H9 (cell line): ENCODE data around the gene RABEP1. TPM values are rescaled to one million over a fixed set of nuclear protein-coding genes. Genes with fewer than 3 reads are reported as not detected.

ENCODE experiments used
- DNase-seq: peaks from one replicate; pipeline ENCODE4 v3.0.0-alpha.2; 2017
- H2AFZ ChIP-seq: one replicate; pipeline ENCODE4 v1.6.1; 2013; ENCODE audit warnings: mild to moderate bottlenecking, low read length, control low read depth, moderate library complexity
- H2AK5ac ChIP-seq: 2 replicates; pipeline ENCODE4 v1.6.1; 2013; ENCODE audit warnings: low read length, control low read depth, mixed read lengths; ENCODE audit not compliant: insufficient read length
- H2BK120ac ChIP-seq: one replicate; pipeline ENCODE4 v1.6.1; 2013; ENCODE audit warnings: low read depth, mild to moderate bottlenecking, low read length, control low read depth, inconsistent platforms; ENCODE audit not compliant: poor library complexity, severe bottlenecking
- H2BK12ac ChIP-seq: 2 replicates; pipeline ENCODE4 v1.6.1; 2013; ENCODE audit warnings: low read length, control low read depth, mixed read lengths, low read depth; ENCODE audit not compliant: insufficient read length
- H2BK15ac ChIP-seq: 2 replicates; pipeline ENCODE4 v1.6.1; 2013; ENCODE audit warnings: low read depth, low read length, control low read depth
- H2BK20ac ChIP-seq: one replicate; pipeline ENCODE4 v1.6.1; 2013; ENCODE audit warnings: low read depth, mild to moderate bottlenecking, low read length, control low read depth, inconsistent platforms; ENCODE audit not compliant: poor library complexity, severe bottlenecking
- H2BK5ac ChIP-seq: 2 replicates; pipeline ENCODE4 v1.6.1; 2013; ENCODE audit warnings: low read length, control low read depth, mixed read lengths; ENCODE audit not compliant: insufficient read length
- H3K14ac ChIP-seq: 2 replicates; pipeline ENCODE4 v1.6.1; 2013; ENCODE audit warnings: low read length, control low read depth; ENCODE audit not compliant: insufficient read depth
- H3K18ac ChIP-seq: 2 replicates; pipeline ENCODE4 v1.6.1; 2013; ENCODE audit warnings: low read depth, mild to moderate bottlenecking, mixed read lengths, low read length, control low read depth; ENCODE audit not compliant: insufficient read length
- H3K23ac ChIP-seq: 2 replicates; pipeline ENCODE4 v1.6.1; 2013; ENCODE audit warnings: low read length, control low read depth, mixed read lengths, low read depth; ENCODE audit not compliant: insufficient read length
- H3K23me2 ChIP-seq: 2 replicates; pipeline ENCODE4 v1.6.1; 2013; ENCODE audit warnings: low read depth, mild to moderate bottlenecking, mixed read lengths, low read length, control low read depth; ENCODE audit not compliant: insufficient read length, poor library complexity, severe bottlenecking
- H3K27ac ChIP-seq: 2 replicates; pipeline ENCODE4 v1.5.1; 2013; ENCODE audit warnings: low read length, control low read depth, mixed read lengths, low read depth; ENCODE audit not compliant: insufficient read length
- H3K27me3 ChIP-seq: 2 replicates; pipeline ENCODE4 v1.6.1; 2013; ENCODE audit warnings: low read length, control low read depth, inconsistent platforms; ENCODE audit not compliant: insufficient read depth
- H3K4ac ChIP-seq: 2 replicates; pipeline ENCODE4 v1.6.1; 2013; ENCODE audit warnings: low read depth, mild to moderate bottlenecking, control low read depth, inconsistent platforms, low read length, moderate library complexity
- H3K4me1 ChIP-seq: 2 replicates; pipeline ENCODE4 v1.6.1; 2013; ENCODE audit warnings: low read length, control low read depth, inconsistent platforms; ENCODE audit not compliant: insufficient read depth
- H3K4me2 ChIP-seq: 2 replicates; pipeline ENCODE4 v1.6.1; 2013; ENCODE audit warnings: low read length, control low read depth, mixed read lengths; ENCODE audit not compliant: insufficient read length, insufficient read depth
- H3K56ac ChIP-seq: 2 replicates; pipeline ENCODE4 v1.6.1; 2013; ENCODE audit warnings: low read depth, mild to moderate bottlenecking, mixed read lengths, low read length, control low read depth; ENCODE audit not compliant: insufficient read length
- H3K79me1 ChIP-seq: 2 replicates; pipeline ENCODE4 v1.6.1; 2013; ENCODE audit warnings: low read depth, mild to moderate bottlenecking, moderate library complexity, low read length, control low read depth, inconsistent platforms; ENCODE audit not compliant: insufficient read depth, poor library complexity, severe bottlenecking
- H3K79me2 ChIP-seq: 2 replicates; pipeline ENCODE4 v1.6.1; 2013; ENCODE audit warnings: low read length, control low read depth, inconsistent platforms; ENCODE audit not compliant: insufficient read depth
- H3K9ac ChIP-seq: 2 replicates; pipeline ENCODE4 v1.6.1; 2013; ENCODE audit warnings: low read length, control low read depth, mixed read lengths; ENCODE audit not compliant: insufficient read length; ENCODE audit errors: extremely low read depth
- H3K9me3 ChIP-seq: one replicate; pipeline ENCODE4 v1.6.1; 2013; ENCODE audit warnings: low read depth, low read length, inconsistent platforms; ENCODE audit not compliant: control insufficient read depth
- H3T11ph ChIP-seq: one replicate; pipeline ENCODE4 v1.6.1; 2013; ENCODE audit warnings: mild to moderate bottlenecking, low read length, control low read depth, inconsistent platforms
- H4K20me1 ChIP-seq: one replicate; pipeline ENCODE4 v1.6.1; 2013; ENCODE audit not compliant: control insufficient read depth, insufficient read length, insufficient read depth
- H4K5ac ChIP-seq: 2 replicates; pipeline ENCODE4 v1.6.1; 2013; ENCODE audit warnings: low read depth, mild to moderate bottlenecking, mixed read lengths, low read length, control low read depth; ENCODE audit not compliant: insufficient read length
- H4K8ac ChIP-seq: replicated peaks from 2 replicates; pipeline ENCODE4 v1.6.1; 2013; ENCODE audit warnings: low read length, control low read depth, mixed read lengths, low read depth; ENCODE audit not compliant: insufficient read length
- H4K91ac ChIP-seq: 2 replicates; pipeline ENCODE4 v1.6.1; 2013; ENCODE audit warnings: low read depth, mild to moderate bottlenecking, moderate library complexity, mixed read lengths, low read length, control low read depth; ENCODE audit not compliant: insufficient read length
- H3K27ac Mint-ChIP-seq, 3 experiments: 2 replicates in 2 of 3; 3 replicates in 1 of 3; pipeline ENCODE4 v1.8.0; 2020 to 2021; ENCODE audit warnings: mixed read lengths in 3 of 3, mild to moderate bottlenecking in 1 of 3, moderate library complexity in 1 of 3
- H3K27me3 Mint-ChIP-seq: 2 replicates; pipeline ENCODE4 v1.8.0; 2021; ENCODE audit warnings: low read depth, mild to moderate bottlenecking, moderate library complexity, mixed read lengths
- H3K36me3 Mint-ChIP-seq, 3 experiments: 2 replicates in 2 of 3; 3 replicates in 1 of 3; pipeline ENCODE4 v1.8.0; 2020 to 2021; ENCODE audit warnings: low read depth in 3 of 3, mixed read lengths in 3 of 3; ENCODE audit not compliant: insufficient read depth in 1 of 3
- H3K4me1 Mint-ChIP-seq, 2 experiments: 2 replicates each; pipeline ENCODE4 v1.8.0; 2020; ENCODE audit warnings: mixed read lengths in 2 of 2
- H3K4me3 Mint-ChIP-seq, 2 experiments: 2 replicates in 1 of 2; 3 replicates in 1 of 2; pipeline ENCODE4 v1.8.0; 2020 to 2021; ENCODE audit warnings: mild to moderate bottlenecking in 2 of 2, mixed read lengths in 2 of 2, moderate library complexity in 1 of 2
- H3K9me3 Mint-ChIP-seq, 2 experiments: 2 replicates in 1 of 2; 3 replicates in 1 of 2; pipeline ENCODE4 v1.8.0; 2020; ENCODE audit warnings: mild to moderate bottlenecking in 2 of 2, mixed read lengths in 2 of 2, moderate library complexity in 1 of 2
- WGBS: extraction: QIAGEN DNeasy Blood & Tissue Kit; methylation state at CpG from one replicate; pipeline ENCODE4 v1.1.7; 2013; ENCODE audit warnings: missing lambda C conversion rate, low lambda C conversion rate, mixed read lengths; ENCODE audit not compliant: insufficient read length; ENCODE audit errors: extremely low coverage; 5-methylcytosine and 5-hydroxymethylcytosine counted together
- total RNA-seq: library from RNA; stranded (reverse); gene quantifications from 2 replicates; pipeline ENCODE4 v1.2.1, GENCODE V29; 2021
- TF ChIP-seq, protein P1 (sequence below): fragments of 200-600 bp; sonication (generic); conservative IDR thresholded peaks from 3 replicates; pipeline ENCODE4 v1.8.0; 2021; ENCODE audit warnings: antibody characterized with exemption, mild to moderate bottlenecking

RABEP1 gene
- total RNA-seq, 1 experiment from 2014 or later = 46.9 TPM

DNA sequence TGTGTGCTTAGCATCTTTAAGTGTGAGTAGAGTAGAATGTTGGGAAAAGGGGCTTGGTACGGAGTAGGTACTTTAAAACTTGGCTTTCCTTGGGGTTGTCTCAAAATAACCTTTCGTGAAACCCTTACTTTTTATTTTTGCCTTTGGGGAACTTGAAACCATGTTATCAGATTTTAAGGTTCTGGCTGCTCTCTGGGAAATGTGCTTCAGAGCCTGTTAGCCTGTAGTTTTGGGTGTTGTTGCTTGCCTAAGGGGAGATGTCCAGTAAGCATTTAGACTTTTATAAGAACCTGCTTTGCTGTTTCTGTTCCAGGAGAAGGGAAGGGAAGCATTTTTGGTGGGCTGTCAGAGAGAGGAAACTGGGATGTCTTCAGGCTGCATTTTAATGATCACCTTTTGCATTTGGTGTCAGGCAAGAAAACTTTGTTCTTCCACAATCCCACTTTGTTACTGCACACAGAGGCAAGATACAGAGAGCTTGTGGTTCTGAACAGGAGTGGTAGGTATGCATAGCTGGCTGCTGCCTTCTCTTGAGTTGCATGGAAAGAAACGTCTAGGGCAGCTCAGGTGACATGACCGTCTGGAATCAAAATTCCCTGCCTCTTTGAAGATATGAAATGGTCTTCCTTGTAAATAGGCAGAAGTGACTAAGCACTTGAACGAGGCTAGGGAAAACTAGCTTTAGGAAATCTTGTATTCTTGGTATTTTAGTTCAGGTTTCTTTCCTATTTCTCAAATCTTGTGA is 1.7 kb downstream of the RABEP1 start:
- H3K27ac Mint-ChIP-seq = no peak overlapping the region
- no peak for DNase-seq

More for the DNA sequence above, 1.7 kb downstream of the RABEP1 start:
- Histone ChIP-seq H3K79me2 (peaks cover 25% of the 10 kb centered on the region; the same call in 1 of the 2 replicates), H2AK5ac (no peak overlapping the region), H2BK120ac (no peak overlapping the region), H2BK5ac (no peak overlapping the region), H2BK15ac (no peak overlapping the region), H4K20me1 (no peaks in the 10 kb centered on the region), H3K4me1 (peaks cover 3% of the 10 kb centered on the region; the same call in 1 of the 2 replicates), H3K4ac (no peak overlapping the region), H4K8ac (no peak overlapping the region), H3K23me2 (peaks cover 7% of the 10 kb centered on the region), H3K79me1 (no peaks in the 10 kb centered on the region), H3K18ac (no peak overlapping the region), H3K4me2 (peak overlapping the region; percentile 82), H3K27ac (no peak overlapping the region), H2BK20ac (no peak overlapping the region), H3K14ac (no peak overlapping the region), H3T11ph (no peak overlapping the region), H4K5ac (no peak overlapping the region), H2AFZ (no peak overlapping the region), H2BK12ac (no peak overlapping the region), H3K56ac (no peak overlapping the region), H3K9me3 (no peaks in the 10 kb centered on the region), H3K9ac (peak overlapping the region; percentile 4), H4K91ac (no peak overlapping the region), H3K27me3 (no peaks in the 10 kb centered on the region), H3K23ac (no peak overlapping the region)
- no peaks in the 10 kb centered on the region for H3K9me3 Mint-ChIP-seq
- peaks cover 0 to 5% (median 0%) of the 10 kb centered on the region in 3 experiments; a peak in 4 of 7 replicates for H3K36me3 Mint-ChIP-seq
- TF ChIP-seq, protein P1, sequence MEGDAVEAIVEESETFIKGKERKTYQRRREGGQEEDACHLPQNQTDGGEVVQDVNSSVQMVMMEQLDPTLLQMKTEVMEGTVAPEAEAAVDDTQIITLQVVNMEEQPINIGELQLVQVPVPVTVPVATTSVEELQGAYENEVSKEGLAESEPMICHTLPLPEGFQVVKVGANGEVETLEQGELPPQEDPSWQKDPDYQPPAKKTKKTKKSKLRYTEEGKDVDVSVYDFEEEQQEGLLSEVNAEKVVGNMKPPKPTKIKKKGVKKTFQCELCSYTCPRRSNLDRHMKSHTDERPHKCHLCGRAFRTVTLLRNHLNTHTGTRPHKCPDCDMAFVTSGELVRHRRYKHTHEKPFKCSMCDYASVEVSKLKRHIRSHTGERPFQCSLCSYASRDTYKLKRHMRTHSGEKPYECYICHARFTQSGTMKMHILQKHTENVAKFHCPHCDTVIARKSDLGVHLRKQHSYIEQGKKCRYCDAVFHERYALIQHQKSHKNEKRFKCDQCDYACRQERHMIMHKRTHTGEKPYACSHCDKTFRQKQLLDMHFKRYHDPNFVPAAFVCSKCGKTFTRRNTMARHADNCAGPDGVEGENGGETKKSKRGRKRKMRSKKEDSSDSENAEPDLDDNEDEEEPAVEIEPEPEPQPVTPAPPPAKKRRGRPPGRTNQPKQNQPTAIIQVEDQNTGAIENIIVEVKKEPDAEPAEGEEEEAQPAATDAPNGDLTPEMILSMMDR = no peak
- H3K27me3 Mint-ChIP-seq = peaks cover 2% of the 10 kb centered on the region; the same call in 1 of the 2 replicates
- peak overlapping the region; percentile 87 to 92 for H3K4me3 Mint-ChIP-seq
- H3K4me1 Mint-ChIP-seq = peaks cover 35 to 38% of the 10 kb centered on the region in 2 experiments
- WGBS = no CpG with 5 or more reads among the region's 5 CpGs
